Activated CD4-positive, alpha-beta T cell treated with anti-CD3 and anti-CD28 coated beads, Interleukin-2, amount 50 U/mL, for 48 hours (primary cell): ENCODE measurements around the gene DCP2.

Source experiments
- DNase-seq, 2 experiments: peaks; one replicate each; pipeline ENCODE4 v3.0.0-alpha.2; 2020

Gene DCP2

DNA sequence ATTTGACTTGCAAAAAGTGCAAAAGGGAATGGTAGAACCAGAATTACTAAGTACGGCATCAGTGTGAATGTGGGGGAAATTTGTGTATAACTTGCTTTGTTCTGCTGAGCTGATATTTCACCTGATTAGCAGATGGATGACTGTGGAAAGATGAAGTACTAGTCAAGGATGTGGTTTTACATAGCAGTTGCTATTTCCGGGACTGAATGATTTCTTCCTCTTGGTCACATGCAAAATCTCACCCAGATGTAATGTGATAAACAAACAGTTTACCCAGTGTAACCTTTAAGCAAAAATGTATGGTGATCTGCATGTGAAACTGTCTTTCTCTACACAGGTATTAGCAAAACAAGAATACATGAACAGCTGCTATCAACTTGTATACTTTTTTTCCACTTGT lies 46.1 kb downstream of the DCP2 start:
- DNase-seq, result no peak

DNA sequence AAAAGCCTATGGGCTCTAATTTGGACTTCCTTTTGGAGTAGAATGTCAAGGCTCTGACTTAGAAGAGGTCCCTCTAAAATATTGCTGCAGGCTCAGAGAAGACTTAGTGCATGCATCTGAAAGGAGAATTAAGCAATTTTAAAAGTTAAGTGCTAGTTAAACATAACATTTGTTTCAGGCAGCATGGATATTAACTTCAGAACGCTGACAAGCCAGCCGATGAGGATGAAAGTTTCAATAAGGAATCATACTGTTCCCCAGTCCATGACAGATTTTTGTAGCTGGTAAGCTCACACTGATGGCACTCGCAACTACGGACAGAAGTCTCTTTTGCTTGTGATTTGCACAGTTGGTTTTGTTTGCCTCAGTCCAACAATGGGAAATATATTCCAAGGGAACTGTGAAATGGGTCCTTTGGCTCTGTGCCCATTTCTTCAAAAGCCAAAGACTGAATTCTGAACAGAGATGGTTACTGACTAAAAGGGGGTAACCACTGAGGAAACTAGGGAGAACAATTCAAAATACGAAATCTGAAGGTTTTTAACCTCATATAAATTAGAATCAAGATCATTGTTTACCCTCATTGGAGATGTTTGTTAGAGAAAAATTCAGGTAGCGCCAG lies 47.6 kb downstream of the DCP2 start:
- no peak for DNase-seq

DNA sequence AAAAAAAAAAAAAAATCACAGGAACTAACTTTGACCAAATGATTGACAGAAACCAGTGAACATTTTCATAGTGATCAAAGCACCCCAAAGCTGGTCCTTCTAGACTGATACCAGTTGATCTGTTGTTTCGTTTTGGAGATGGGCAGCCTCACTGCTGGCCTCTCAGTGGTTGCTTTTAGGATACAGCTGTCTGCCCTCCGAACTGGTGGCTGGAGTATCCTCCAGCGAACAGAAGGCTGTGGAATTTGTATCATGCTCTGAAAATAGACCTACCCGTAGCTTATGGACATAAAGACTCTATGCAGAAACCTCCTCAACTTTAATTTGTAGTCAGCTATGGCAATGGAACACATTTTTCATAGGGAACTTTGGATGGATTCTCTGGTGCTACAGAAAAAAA lies 49.0 kb downstream of the DCP2 start:
- no peak for DNase-seq

DNA sequence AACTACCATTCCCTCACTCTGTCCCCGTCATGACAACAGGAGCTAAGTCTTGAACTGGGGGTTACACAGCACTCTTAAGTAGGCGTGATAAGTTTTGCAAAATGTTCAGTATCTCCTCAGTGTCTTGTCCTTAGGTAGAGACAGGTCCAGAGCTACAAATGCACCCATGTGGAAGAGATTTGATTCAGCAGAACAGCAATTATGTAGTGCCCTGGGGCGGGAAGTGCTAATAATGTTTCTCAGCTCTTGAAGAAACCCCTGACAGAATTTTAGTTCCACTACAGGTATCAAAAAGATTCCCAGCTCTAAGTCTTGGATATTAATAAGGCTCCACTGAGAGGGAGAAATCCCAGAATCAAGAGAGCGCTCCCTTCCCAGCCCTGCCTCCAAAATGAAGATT lies 49.6 kb downstream of the DCP2 start:
- no peak for DNase-seq

DNA sequence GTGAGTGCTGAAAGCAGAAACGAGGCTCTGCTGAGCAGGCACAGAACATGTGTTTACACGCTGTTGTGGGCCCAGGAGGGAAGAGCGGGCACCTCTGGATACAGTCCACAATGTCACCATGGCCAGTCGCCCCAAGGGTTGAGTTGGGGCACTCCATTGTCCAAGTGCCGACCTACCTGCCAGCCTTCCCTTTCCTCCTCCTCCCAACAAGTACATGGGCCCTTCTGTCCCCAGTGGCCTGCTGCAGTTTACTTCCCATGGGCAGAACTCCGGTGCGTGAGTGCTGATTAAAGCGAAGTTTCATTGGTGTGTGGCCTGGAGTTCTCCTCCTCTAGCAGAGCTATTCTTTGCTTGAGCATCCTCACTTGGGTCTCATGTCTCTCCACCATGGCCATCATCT lies 50.4 kb downstream of the DCP2 start:
- no peak for DNase-seq

DNA sequence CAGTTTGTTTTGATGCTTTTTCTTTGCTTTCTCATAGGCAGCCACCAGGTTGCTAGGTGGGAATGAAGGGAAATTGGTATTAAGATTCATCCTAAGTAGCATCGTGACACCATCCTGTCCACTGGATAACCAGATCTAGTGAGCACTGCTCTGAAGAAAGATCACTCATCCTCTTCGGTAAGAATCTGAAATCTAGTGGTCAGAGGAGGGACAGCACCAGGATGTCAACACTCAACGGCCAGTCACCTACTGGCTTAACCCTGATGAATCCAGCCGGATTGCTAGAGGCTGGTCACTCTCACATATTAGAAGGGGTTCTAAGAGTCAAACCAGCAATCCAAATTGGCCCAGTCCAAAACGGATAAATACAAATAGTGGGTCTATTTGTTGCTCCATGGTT lies 50.8 kb downstream of the DCP2 start:
- no peak for DNase-seq

DNA sequence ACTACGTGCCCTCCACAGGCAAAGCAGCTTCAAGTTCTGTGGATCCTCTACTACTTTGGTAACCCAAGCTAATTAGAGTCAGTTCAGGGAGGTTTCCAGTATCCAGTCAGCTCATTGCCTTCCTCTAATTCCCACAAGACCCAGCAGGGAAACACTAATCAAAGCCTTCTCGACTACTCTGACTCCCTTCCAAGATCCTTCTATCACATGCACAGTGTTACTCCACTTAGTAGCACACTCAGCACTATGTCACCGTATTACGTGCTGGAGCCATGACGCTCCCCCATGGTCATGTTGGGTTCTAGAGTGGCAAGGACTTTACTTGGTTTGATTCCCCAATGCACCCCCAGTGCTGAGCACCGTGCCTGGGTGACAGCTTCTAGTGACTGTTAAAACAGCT lies 53.0 kb downstream of the DCP2 start:
- DNase-seq, result no peak

DNA sequence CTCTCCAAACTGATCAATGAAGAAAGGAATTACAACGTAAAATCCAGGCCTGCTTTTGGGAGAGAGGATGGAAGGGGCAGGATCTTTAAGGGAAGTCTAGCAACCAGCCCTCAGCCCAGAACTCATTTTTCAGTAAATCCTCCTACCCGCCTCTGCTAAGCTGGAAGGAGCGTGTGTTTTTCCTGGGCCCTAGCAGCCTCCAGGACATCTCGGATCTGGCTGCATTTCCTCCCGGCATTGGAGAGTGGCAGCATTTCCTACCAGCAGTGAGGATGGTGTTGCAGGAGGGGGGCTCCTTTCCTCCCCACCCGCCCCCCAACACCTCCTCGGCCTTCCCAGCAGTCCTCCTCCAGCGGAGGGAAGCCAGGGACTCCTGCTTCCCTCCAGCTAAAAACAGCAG lies 54.5 kb downstream of the DCP2 start:
- DNase-seq, result no peak

DNA sequence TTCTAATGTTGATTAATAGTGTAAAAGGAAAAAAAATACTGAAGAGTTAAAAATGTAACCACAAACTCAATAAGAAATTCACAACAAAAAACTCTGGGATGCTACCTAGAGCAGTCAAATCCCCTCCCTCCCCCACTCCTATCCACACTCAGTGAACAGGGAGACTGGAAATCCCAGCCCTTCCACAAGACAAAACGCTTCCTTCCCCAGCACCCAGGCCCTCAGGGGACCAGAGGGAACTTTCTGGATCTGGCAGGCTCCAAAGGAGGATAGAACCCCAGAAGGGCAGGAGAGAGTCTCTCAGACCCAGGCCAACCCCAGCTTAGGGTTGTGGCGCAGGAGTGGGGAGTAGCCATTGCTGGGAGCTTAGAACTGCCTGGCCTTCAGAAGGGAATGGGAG lies 55.0 kb downstream of the DCP2 start:
- no peak for DNase-seq

DNA sequence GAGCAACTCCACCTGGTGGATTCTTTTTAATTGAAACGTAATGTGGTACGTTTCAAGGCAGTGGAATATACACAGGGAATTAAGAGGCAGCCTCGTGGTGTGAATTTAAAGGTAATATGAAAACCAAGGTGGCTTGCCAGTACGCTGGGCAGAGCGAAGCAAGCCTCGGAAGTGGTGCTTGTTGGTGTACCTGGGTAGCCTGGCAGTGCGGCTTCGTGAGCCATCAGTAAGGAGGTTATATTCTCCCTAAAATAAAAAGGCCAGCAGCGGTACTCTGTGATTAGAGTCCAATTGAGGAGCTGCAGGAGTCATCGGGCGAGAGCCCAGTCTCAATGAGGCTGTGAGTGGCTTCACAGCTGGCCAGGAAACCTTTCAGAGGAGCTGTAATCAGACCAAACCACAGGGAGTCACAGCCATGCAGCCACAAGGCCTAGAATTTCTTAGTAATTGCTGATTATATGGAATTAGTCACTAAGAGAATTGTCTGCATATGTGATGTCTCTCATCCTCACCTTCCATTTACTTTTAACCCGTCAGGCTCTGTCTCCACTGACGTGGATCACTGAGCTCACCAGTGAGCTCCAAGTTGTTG lies 57.7 kb downstream of the DCP2 start:
- DNase-seq, result no peak

DNA sequence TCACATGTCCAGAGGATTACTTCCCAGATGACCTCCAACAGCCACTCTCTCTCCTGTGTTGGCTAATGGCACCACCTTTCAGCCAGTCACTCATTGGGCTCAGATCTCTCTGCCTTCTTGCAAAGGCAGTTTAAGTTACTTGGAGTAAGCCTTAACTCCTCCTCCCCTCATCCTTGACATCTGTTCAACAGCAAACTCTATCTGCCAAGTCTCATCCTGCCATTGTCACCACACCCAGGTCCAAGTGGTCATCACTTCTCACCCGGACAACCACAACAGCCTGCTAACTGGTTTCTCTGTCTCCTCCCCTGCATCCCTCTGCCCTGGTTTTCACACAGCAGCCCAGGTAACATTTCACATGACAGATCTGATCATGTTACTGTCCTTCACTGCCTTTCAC lies 58.5 kb downstream of the DCP2 start:
- no peak for DNase-seq

DNA sequence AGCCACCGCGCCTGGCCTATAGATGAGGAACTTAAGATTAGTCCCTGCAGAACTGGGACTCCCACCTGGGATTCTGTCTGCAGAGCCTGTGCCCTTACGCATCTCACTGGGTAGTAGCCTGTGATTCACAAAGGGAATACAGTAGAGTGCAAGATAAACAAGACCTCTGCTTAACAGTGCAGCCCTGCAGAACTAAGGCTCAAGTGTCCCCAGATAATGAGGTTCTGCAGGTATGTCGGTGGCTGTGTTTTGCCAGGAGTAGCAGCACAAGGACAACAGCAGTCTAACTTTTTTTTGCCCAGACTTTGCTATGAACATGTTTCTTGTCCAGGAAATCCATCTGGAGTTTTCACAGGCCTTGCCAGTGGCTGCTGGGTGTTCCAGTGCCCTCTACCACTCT lies 59.7 kb downstream of the DCP2 start:
- no peak for DNase-seq

DNA sequence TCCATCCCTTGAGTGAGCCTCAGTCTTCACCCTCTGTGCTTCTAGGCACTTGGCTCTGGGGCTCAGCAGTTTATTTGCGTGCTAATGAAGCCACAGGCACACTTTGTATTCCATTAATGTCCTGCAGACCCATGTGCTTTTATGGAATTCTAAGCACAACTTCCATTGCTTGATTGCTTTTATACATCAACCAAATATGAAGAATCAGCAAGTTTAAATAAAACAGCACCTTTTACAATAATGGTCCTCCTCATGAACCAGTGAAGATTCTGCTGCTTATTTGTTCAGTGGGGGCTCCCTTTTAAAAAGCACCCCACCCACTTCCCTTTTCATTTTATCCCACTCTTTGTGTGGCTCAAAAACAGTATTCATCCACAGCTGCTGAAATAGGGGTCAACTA lies 60.2 kb downstream of the DCP2 start:
- no peak for DNase-seq

DNA sequence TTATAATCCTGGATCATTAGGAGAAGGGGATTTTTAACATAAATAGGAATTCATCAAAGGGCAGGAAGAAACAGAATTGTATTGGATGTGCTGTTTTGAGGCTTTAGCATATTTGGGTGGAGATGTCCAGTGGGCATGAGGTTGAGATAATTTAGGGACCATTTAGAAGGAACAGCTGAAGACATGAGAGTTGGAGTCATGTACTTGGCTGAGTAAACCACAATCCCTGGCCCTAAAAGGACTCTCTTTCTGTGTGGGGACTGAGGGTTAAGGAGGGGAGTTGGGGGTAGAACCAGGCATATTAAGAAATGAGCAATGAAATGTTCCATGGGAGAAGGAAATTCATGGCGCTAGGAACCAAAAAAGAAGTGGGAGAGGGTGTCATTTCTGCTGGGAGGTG lies 61.5 kb downstream of the DCP2 start:
- no peak for DNase-seq

DNA sequence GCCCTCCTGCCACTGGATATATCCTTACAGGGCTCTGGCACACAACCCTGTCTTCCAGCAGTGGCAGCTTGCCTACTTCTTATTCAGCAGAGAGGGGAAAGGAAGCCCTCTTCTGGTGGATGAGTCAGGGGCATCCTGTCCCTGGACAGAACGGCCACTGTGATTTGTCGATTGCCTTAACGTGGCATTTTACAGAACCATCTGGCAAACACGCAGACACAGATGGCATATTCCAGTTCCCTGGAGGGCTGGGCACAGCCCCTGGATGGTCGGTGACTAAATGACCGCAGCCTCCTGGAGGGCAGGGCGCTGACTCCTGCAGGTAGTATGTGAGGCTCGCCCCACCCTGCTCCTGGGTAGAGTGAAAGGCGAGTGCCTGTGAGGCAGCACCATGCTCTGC lies 62.1 kb downstream of the DCP2 start:
- DNase-seq, result no peak

DNA sequence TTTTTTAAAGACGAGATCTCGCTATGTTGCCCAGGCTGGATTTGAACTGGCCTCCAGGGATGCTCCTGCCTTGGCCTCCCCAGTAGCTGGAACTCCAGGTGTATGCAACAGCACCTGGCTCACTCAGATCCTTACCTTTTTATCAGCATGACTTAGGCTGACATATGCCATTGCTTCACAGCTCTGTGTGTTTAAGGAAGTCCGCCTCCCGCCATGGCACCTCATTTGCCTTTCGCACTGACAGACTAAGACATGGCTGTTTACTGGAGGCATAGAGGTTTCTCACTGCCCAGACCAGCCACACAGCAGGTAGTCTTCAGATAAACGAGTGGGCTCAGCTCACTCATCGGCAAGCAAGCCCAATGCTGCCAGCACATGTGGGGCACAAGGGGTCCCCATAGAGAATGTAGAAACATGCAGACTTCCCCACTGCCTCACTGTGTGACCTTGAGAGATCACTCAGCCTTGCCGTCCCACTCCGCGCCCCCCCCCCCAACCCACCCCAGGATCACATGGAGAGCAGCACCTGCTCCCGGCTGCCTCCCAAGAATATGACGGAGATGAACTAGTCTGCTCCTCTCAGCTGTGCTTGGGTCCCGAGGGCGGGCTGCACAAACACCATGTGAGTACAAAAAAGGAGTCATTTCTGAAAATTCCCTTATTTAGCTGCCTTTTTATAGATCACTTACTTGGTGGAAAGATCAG lies 62.8 kb downstream of the DCP2 start:
- DNase-seq, result no peak

DNA sequence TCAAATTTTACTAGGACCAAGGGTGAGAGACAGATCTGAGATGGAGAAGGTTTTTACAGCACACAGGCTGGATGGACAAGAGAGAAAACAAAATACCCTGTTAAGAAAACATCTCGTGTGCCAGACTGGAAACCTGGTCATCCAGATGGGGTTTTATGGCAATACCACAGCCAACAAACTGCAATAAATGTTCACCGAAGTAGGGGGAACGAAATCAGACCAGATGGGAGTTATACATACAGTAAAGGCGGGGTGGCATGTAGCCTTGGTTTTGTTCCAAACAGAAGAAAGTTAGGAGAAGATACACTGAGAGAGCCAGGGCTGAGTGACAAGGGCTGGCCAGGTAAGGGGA lies 63.3 kb downstream of the DCP2 start:
- no peak for DNase-seq

DNA sequence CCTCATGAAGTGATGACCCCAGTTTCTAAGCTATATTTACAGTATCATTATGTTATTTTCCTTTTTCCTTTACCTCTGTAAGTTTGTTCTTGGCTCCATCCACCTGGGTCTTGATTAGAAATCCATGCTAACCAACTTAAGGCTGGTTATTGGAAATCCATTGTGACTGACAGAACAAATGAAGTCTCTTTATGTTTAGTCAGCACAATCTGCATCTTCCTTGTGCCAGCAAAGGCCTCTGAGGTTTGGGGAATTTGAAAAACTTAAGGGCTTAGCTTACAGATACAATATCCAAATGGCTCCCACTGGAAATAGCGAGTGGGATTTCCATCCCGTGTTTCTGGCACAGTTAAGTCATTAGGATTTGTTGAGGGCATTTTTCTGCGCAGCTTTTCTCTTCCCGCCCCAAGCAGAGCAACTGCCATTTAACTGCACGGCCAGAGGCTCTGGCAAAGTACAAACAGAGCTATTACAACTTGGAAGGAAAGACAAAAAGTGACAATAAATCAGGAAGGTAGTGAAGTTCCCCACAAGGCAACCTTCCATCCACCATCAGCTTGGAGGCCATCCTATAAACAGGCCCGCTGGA lies 64.2 kb downstream of the DCP2 start:
- no peak for DNase-seq

DNA sequence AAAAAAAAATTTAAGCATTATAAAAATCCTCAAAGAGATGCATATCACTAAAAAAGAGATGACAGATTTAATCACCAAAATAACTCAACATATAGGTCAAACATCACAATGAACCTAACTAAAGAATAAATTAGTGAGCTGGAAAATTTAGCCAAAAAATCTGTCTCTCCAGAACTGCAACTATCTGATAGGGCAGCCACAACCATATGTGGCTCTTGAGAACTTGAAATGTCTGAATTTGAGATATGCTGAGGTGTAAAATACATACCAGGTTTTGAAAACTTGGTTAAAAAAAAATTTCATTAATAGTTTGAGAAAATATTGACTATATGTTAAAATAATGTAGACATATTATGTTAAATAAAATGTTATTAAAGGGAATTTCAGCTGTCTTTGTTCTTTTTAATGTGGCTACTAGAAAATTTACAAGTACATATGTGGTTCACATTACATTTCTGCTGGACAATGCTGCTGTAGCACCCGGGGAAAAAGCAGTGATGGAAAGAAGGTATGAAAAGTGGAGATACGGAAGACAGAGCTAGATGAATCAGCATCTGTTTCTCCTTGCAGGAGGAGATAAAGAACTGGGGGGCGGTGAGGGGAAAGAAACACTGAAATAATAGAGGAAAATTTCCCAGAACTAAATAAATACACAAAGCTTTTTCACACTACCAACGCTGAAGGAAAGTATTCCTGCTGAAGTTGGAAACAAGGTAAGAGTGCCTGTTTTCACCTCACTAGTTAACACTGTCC lies 66.1 kb downstream of the DCP2 start:
- no peak for DNase-seq

DNA sequence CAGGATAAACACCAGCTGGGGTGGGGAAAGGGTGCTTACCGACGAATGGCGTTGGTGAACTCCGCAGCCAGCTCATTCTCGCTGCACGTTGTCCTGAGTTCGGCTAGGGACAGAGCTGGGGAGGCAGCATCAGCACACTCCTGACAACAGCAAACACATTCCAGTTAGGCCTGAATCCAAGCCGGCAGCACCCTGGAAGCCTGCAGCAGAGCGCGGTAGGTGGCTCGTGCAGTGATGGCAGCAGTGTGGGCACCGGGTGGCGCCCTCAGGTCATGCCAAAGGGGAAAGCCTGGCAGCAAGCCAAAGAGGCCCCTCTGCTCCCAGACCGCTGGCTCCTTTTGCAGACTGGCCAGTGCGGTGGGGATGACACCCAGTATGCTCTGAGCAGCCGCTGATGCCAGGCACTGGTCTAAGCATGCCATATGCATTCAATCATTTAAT lies 66.9 kb downstream of the DCP2 start:
- DNase-seq, result peak; percentile 35 to 40

DNA sequence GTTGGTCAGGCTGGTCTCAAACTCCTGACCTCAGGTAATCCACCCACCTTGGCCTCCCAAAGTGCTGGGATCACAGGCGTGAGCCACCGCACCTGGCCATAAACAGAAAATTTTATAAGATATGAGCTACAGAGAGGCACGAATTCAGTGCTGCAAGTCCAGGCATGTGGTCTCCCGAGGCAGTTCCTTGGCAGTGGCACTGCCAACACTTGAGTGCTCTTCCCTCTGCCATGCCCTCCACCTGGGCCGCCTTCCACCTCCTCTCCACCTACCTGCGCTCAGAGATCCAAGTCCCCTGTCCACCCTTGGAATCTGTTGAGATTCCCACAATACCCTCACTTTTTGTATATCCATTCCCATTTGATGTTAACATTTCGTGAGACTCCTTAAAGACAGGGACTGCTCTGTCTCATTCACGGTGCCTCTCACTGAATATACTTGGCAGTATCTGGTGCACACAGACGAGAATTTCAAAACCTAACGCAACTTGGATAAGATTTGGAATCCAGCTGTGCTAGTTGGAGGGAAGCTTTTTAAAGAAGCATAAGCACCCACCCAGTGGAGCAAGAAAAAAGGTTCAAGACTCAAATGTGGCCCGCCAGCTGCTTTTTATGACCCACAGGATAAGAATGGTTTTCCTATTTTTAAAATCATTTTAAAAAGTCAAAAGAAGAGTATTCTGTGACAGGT lies 68.3 kb downstream of the DCP2 start:
- no peak for DNase-seq

DNA sequence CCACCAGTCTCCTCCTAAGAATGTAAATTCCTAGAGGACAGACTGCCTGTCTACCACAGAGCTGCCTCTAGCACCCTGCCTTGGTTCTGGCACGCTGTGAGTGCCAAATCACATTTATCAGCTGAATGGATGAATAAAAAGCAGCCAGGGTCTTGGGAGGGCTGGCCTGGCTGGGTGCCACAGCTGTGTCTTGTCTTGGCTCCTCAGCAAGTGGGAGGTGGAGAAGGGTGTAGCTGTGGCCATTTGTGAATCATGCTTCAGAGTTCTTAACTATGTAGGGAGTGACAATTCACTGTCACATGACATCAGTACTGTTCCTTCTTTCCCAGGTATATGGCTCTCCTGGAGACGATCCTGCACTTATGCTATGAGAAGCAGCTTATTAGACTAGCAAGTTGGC lies 70.6 kb downstream of the DCP2 start:
- no peak for DNase-seq
